H9 (cell line): Measurements from ENCODE around the gene RAMP3. TPM values are rescaled to one million over a fixed set of nuclear protein-coding genes. Genes with fewer than 3 reads are reported as not detected.

Experiments
- DNase-seq: peaks from one replicate; pipeline ENCODE4 v3.0.0-alpha.2; 2017
- H2AFZ ChIP-seq: one replicate; pipeline ENCODE4 v1.6.1; 2013; ENCODE audit warnings: mild to moderate bottlenecking, low read length, control low read depth, moderate library complexity
- H2AK5ac ChIP-seq: 2 replicates; pipeline ENCODE4 v1.6.1; 2013; ENCODE audit warnings: low read length, control low read depth, mixed read lengths; ENCODE audit not compliant: insufficient read length
- H2BK120ac ChIP-seq: one replicate; pipeline ENCODE4 v1.6.1; 2013; ENCODE audit warnings: low read depth, mild to moderate bottlenecking, low read length, control low read depth, inconsistent platforms; ENCODE audit not compliant: poor library complexity, severe bottlenecking
- H2BK12ac ChIP-seq: 2 replicates; pipeline ENCODE4 v1.6.1; 2013; ENCODE audit warnings: low read length, control low read depth, mixed read lengths, low read depth; ENCODE audit not compliant: insufficient read length
- H2BK15ac ChIP-seq: 2 replicates; pipeline ENCODE4 v1.6.1; 2013; ENCODE audit warnings: low read depth, low read length, control low read depth
- H2BK20ac ChIP-seq: one replicate; pipeline ENCODE4 v1.6.1; 2013; ENCODE audit warnings: low read depth, mild to moderate bottlenecking, low read length, control low read depth, inconsistent platforms; ENCODE audit not compliant: poor library complexity, severe bottlenecking
- H2BK5ac ChIP-seq: 2 replicates; pipeline ENCODE4 v1.6.1; 2013; ENCODE audit warnings: low read length, control low read depth, mixed read lengths; ENCODE audit not compliant: insufficient read length
- H3K14ac ChIP-seq: 2 replicates; pipeline ENCODE4 v1.6.1; 2013; ENCODE audit warnings: low read length, control low read depth; ENCODE audit not compliant: insufficient read depth
- H3K18ac ChIP-seq: 2 replicates; pipeline ENCODE4 v1.6.1; 2013; ENCODE audit warnings: low read depth, mild to moderate bottlenecking, mixed read lengths, low read length, control low read depth; ENCODE audit not compliant: insufficient read length
- H3K23ac ChIP-seq: 2 replicates; pipeline ENCODE4 v1.6.1; 2013; ENCODE audit warnings: low read length, control low read depth, mixed read lengths, low read depth; ENCODE audit not compliant: insufficient read length
- H3K23me2 ChIP-seq: 2 replicates; pipeline ENCODE4 v1.6.1; 2013; ENCODE audit warnings: low read depth, mild to moderate bottlenecking, mixed read lengths, low read length, control low read depth; ENCODE audit not compliant: insufficient read length, poor library complexity, severe bottlenecking
- H3K27ac ChIP-seq: 2 replicates; pipeline ENCODE4 v1.5.1; 2013; ENCODE audit warnings: low read length, control low read depth, mixed read lengths, low read depth; ENCODE audit not compliant: insufficient read length
- H3K27me3 ChIP-seq: 2 replicates; pipeline ENCODE4 v1.6.1; 2013; ENCODE audit warnings: low read length, control low read depth, inconsistent platforms; ENCODE audit not compliant: insufficient read depth
- H3K4ac ChIP-seq: 2 replicates; pipeline ENCODE4 v1.6.1; 2013; ENCODE audit warnings: low read depth, mild to moderate bottlenecking, control low read depth, inconsistent platforms, low read length, moderate library complexity
- H3K4me1 ChIP-seq: 2 replicates; pipeline ENCODE4 v1.6.1; 2013; ENCODE audit warnings: low read length, control low read depth, inconsistent platforms; ENCODE audit not compliant: insufficient read depth
- H3K4me2 ChIP-seq: 2 replicates; pipeline ENCODE4 v1.6.1; 2013; ENCODE audit warnings: low read length, control low read depth, mixed read lengths; ENCODE audit not compliant: insufficient read length, insufficient read depth
- H3K56ac ChIP-seq: 2 replicates; pipeline ENCODE4 v1.6.1; 2013; ENCODE audit warnings: low read depth, mild to moderate bottlenecking, mixed read lengths, low read length, control low read depth; ENCODE audit not compliant: insufficient read length
- H3K79me1 ChIP-seq: 2 replicates; pipeline ENCODE4 v1.6.1; 2013; ENCODE audit warnings: low read depth, mild to moderate bottlenecking, moderate library complexity, low read length, control low read depth, inconsistent platforms; ENCODE audit not compliant: insufficient read depth, poor library complexity, severe bottlenecking
- H3K79me2 ChIP-seq: 2 replicates; pipeline ENCODE4 v1.6.1; 2013; ENCODE audit warnings: low read length, control low read depth, inconsistent platforms; ENCODE audit not compliant: insufficient read depth
- H3K9ac ChIP-seq: 2 replicates; pipeline ENCODE4 v1.6.1; 2013; ENCODE audit warnings: low read length, control low read depth, mixed read lengths; ENCODE audit not compliant: insufficient read length; ENCODE audit errors: extremely low read depth
- H3K9me3 ChIP-seq: one replicate; pipeline ENCODE4 v1.6.1; 2013; ENCODE audit warnings: low read depth, low read length, inconsistent platforms; ENCODE audit not compliant: control insufficient read depth
- H3T11ph ChIP-seq: one replicate; pipeline ENCODE4 v1.6.1; 2013; ENCODE audit warnings: mild to moderate bottlenecking, low read length, control low read depth, inconsistent platforms
- H4K20me1 ChIP-seq: one replicate; pipeline ENCODE4 v1.6.1; 2013; ENCODE audit not compliant: control insufficient read depth, insufficient read length, insufficient read depth
- H4K5ac ChIP-seq: 2 replicates; pipeline ENCODE4 v1.6.1; 2013; ENCODE audit warnings: low read depth, mild to moderate bottlenecking, mixed read lengths, low read length, control low read depth; ENCODE audit not compliant: insufficient read length
- H4K8ac ChIP-seq: replicated peaks from 2 replicates; pipeline ENCODE4 v1.6.1; 2013; ENCODE audit warnings: low read length, control low read depth, mixed read lengths, low read depth; ENCODE audit not compliant: insufficient read length
- H4K91ac ChIP-seq: 2 replicates; pipeline ENCODE4 v1.6.1; 2013; ENCODE audit warnings: low read depth, mild to moderate bottlenecking, moderate library complexity, mixed read lengths, low read length, control low read depth; ENCODE audit not compliant: insufficient read length
- H3K27ac Mint-ChIP-seq, 3 experiments: 2 replicates in 2 of 3; 3 replicates in 1 of 3; pipeline ENCODE4 v1.8.0; 2020 to 2021; ENCODE audit warnings: mixed read lengths in 3 of 3, mild to moderate bottlenecking in 1 of 3, moderate library complexity in 1 of 3
- H3K27me3 Mint-ChIP-seq: 2 replicates; pipeline ENCODE4 v1.8.0; 2021; ENCODE audit warnings: low read depth, mild to moderate bottlenecking, moderate library complexity, mixed read lengths
- H3K36me3 Mint-ChIP-seq, 3 experiments: 2 replicates in 2 of 3; 3 replicates in 1 of 3; pipeline ENCODE4 v1.8.0; 2020 to 2021; ENCODE audit warnings: low read depth in 3 of 3, mixed read lengths in 3 of 3; ENCODE audit not compliant: insufficient read depth in 1 of 3
- H3K4me1 Mint-ChIP-seq, 2 experiments: 2 replicates each; pipeline ENCODE4 v1.8.0; 2020; ENCODE audit warnings: mixed read lengths in 2 of 2
- H3K4me3 Mint-ChIP-seq, 2 experiments: 2 replicates in 1 of 2; 3 replicates in 1 of 2; pipeline ENCODE4 v1.8.0; 2020 to 2021; ENCODE audit warnings: mild to moderate bottlenecking in 2 of 2, mixed read lengths in 2 of 2, moderate library complexity in 1 of 2
- H3K9me3 Mint-ChIP-seq, 2 experiments: 2 replicates in 1 of 2; 3 replicates in 1 of 2; pipeline ENCODE4 v1.8.0; 2020; ENCODE audit warnings: mild to moderate bottlenecking in 2 of 2, mixed read lengths in 2 of 2, moderate library complexity in 1 of 2
- WGBS: extraction: QIAGEN DNeasy Blood & Tissue Kit; methylation state at CpG from one replicate; pipeline ENCODE4 v1.1.7; 2013; ENCODE audit warnings: missing lambda C conversion rate, low lambda C conversion rate, mixed read lengths; ENCODE audit not compliant: insufficient read length; ENCODE audit errors: extremely low coverage; 5-methylcytosine and 5-hydroxymethylcytosine counted together
- total RNA-seq: library from RNA; stranded (reverse); gene quantifications from 2 replicates; pipeline ENCODE4 v1.2.1, GENCODE V29; 2021
- TF ChIP-seq, protein P1 (sequence below): fragments of 200-600 bp; sonication (generic); conservative IDR thresholded peaks from 3 replicates; pipeline ENCODE4 v1.8.0; 2021; ENCODE audit warnings: antibody characterized with exemption, mild to moderate bottlenecking

RAMP3 gene
- total RNA-seq, 1 experiment from 2014 or later, result 0.63 TPM

GRCh38 chr7:45140827-45141226 is 16.8 kb upstream of the RAMP3 start:
- Mint-ChIP-seq H3K27ac (no peak overlapping the region), H3K4me3 (no peak overlapping the region), H3K27me3 (peaks cover 2% of the 10 kb centered on the region; the same call in 1 of the 2 replicates), H3K4me1 (peaks cover 3 to 7% of the 10 kb centered on the region in 2 experiments), H3K9me3 (no peaks in the 10 kb centered on the region; a peak in 1 of 5 replicates), H3K36me3 (no peaks in the 10 kb centered on the region)
- Histone ChIP-seq H3K4ac (no peak overlapping the region), H2AK5ac (no peak overlapping the region), H2BK120ac (no peak overlapping the region), H3K79me2 (no peaks in the 10 kb centered on the region), H3K9ac (no peak overlapping the region), H3K27ac (no peak overlapping the region), H3K4me2 (no peak overlapping the region), H3K4me1 (peaks cover 2% of the 10 kb centered on the region; the same call in 1 of the 2 replicates), H2BK5ac (no peak overlapping the region), H4K5ac (no peak overlapping the region), H4K91ac (no peak overlapping the region), H2BK15ac (no peak overlapping the region), H2AFZ (no peak overlapping the region), H3K14ac (no peak overlapping the region), H4K20me1 (no peaks in the 10 kb centered on the region), H2BK20ac (no peak overlapping the region), H2BK12ac (no peak overlapping the region), H3K27me3 (no peaks in the 10 kb centered on the region), H3K23ac (no peak overlapping the region), H3K23me2 (no peaks in the 10 kb centered on the region), H3T11ph (no peak overlapping the region), H4K8ac (no peak overlapping the region), H3K79me1 (no peaks in the 10 kb centered on the region), H3K56ac (no peak overlapping the region), H3K9me3 (no peaks in the 10 kb centered on the region), H3K18ac (no peak overlapping the region)
- TF ChIP-seq, protein P1, sequence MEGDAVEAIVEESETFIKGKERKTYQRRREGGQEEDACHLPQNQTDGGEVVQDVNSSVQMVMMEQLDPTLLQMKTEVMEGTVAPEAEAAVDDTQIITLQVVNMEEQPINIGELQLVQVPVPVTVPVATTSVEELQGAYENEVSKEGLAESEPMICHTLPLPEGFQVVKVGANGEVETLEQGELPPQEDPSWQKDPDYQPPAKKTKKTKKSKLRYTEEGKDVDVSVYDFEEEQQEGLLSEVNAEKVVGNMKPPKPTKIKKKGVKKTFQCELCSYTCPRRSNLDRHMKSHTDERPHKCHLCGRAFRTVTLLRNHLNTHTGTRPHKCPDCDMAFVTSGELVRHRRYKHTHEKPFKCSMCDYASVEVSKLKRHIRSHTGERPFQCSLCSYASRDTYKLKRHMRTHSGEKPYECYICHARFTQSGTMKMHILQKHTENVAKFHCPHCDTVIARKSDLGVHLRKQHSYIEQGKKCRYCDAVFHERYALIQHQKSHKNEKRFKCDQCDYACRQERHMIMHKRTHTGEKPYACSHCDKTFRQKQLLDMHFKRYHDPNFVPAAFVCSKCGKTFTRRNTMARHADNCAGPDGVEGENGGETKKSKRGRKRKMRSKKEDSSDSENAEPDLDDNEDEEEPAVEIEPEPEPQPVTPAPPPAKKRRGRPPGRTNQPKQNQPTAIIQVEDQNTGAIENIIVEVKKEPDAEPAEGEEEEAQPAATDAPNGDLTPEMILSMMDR, result no peak
- WGBS, result no CpG with 5 or more reads among the region's 4 CpGs
- no peak for DNase-seq
